H1 (cell line): Measurements from ENCODE around the gene CPNE4. TPM values are rescaled to one million over a fixed set of nuclear protein-coding genes. Genes with fewer than 3 reads are reported as not detected.

Source experiments
- CTCF ChIA-PET: fragments of 300-600 bp; sonication (Branson Sonifier 250); formaldehyde crosslinking; loops from one replicate; lab custom pipeline; 2021; ENCODE audit not compliant: partially characterized antibody; lab: Charles Lee
- POLR2A ChIA-PET: fragments of 300-600 bp; sonication (Branson Sonifier 250); formaldehyde crosslinking; loops from one replicate; lab custom pipeline; 2021; ENCODE audit warnings: inconsistent platforms; ENCODE audit not compliant: partially characterized antibody; lab: Charles Lee
- DNase-seq, 2 experiments: peaks; one replicate each; pipeline versions ENCODE4 v3.0.0 to v3.0.0-alpha.2; 2010 to 2022; ENCODE audit warnings: low spot score in 2 of 2, low read depth in 1 of 2, mixed read lengths in 1 of 2
- FAIRE-seq: peaks from 2 replicates; lab custom pipeline; 2011; peaks lifted over from hg19 to GRCh38; lab: Jason Lieb, UNC
- H2AFZ ChIP-seq: 2 replicates; pipeline ENCODE4 v1.8.1; 2012; ENCODE audit warnings: low read length, inconsistent platforms
- H2AK5ac ChIP-seq: 2 replicates; pipeline ENCODE4 v1.6.1; 2013; ENCODE audit warnings: low read depth, low read length
- H2BK120ac ChIP-seq: replicated peaks from 2 replicates; pipeline ENCODE3; 2013; ENCODE audit warnings: low read depth, low read length, inconsistent platforms
- H2BK12ac ChIP-seq: 2 replicates; pipeline ENCODE4 v1.6.1; 2013; ENCODE audit warnings: low read depth, low read length
- H2BK15ac ChIP-seq: 2 replicates; pipeline ENCODE4 v1.6.1; 2013; ENCODE audit warnings: low read length
- H2BK20ac ChIP-seq: 2 replicates; pipeline ENCODE4 v1.6.1; 2013; ENCODE audit warnings: low read length
- H2BK5ac ChIP-seq: 2 replicates; pipeline ENCODE4 v1.6.1; 2013; ENCODE audit warnings: low read depth, low read length
- H3K14ac ChIP-seq: 2 replicates; pipeline ENCODE4 v1.6.1; 2013; ENCODE audit warnings: inconsistent platforms; ENCODE audit not compliant: insufficient read length
- H3K18ac ChIP-seq: 2 replicates; pipeline ENCODE4 v1.6.1; 2013; ENCODE audit warnings: low read length; ENCODE audit errors: extremely low read depth
- H3K23ac ChIP-seq: 2 replicates; pipeline ENCODE4 v1.6.1; 2013; ENCODE audit warnings: inconsistent platforms; ENCODE audit not compliant: insufficient read length
- H3K23me2 ChIP-seq: 2 replicates; pipeline ENCODE4 v1.6.1; 2013; ENCODE audit warnings: low read depth, low read length
- H3K27ac ChIP-seq: 2 replicates; pipeline ENCODE4 v1.6.1; 2011; ENCODE audit warnings: low read depth, low read length, inconsistent platforms
- H3K27me3 ChIP-seq, 4 experiments: replicated peaks in 1 of 4; 1 replicate in 1 of 4; 2 replicates in 3 of 4; pipeline versions ENCODE4 v1.6.1 to v1.8.1; 2011 to 2013; ENCODE audit warnings: low read length in 3 of 4, mild to moderate bottlenecking in 3 of 4, inconsistent platforms in 2 of 4, mixed read lengths in 2 of 4, moderate library complexity in 1 of 4; ENCODE audit not compliant: control insufficient read depth in 3 of 4, insufficient read depth in 3 of 4; ENCODE audit errors: extremely low read depth in 1 of 4
- H3K36me3 ChIP-seq, 4 experiments: 2 replicates each; pipeline versions ENCODE4 v1.6.1 to v1.8.1; 2011 to 2013; ENCODE audit warnings: mild to moderate bottlenecking in 4 of 4, low read length in 3 of 4, moderate library complexity in 2 of 4, control low read depth in 1 of 4, inconsistent platforms in 1 of 4; ENCODE audit not compliant: insufficient read depth in 4 of 4, control insufficient read depth in 2 of 4
- H3K4ac ChIP-seq: replicated peaks from 2 replicates; pipeline ENCODE3; 2013; ENCODE audit warnings: low read length, low read depth, mixed read lengths, inconsistent platforms; ENCODE audit not compliant: insufficient read length
- H3K4me1 ChIP-seq, 4 experiments: replicated peaks in 1 of 4; 1 replicate in 1 of 4; 2 replicates in 3 of 4; pipeline versions ENCODE4 v1.6.1 to v1.8.1; 2011 to 2013; ENCODE audit warnings: low read length in 3 of 4, inconsistent platforms in 2 of 4, mixed read lengths in 1 of 4; ENCODE audit not compliant: insufficient read depth in 4 of 4, control insufficient read depth in 3 of 4
- H3K4me2 ChIP-seq, 2 experiments: 2 replicates each; pipeline versions ENCODE4 v1.6.1 to v1.8.1; 2011 to 2013; ENCODE audit warnings: low read depth in 2 of 2, low read length in 2 of 2, control low read depth in 1 of 2, inconsistent platforms in 1 of 2, mild to moderate bottlenecking in 1 of 2; ENCODE audit not compliant: insufficient read depth in 1 of 2
- H3K4me3 ChIP-seq, 4 experiments: fragments of 200-600, 300-600 bp in 1 of 4; sonication (generic), shearing (Covaris generic), sonication (Bioruptor Twin) in 1 of 4; 2 replicates each; pipeline versions ENCODE4 v1.5.1 to v1.8.1; 2011 to 2016; ENCODE audit warnings: low read length in 4 of 4, low read depth in 3 of 4, control low read depth in 2 of 4, inconsistent platforms in 2 of 4, mild to moderate bottlenecking in 2 of 4, mixed read lengths in 1 of 4, moderate library complexity in 1 of 4; ENCODE audit not compliant: insufficient read depth in 2 of 4; ENCODE audit errors: extremely low read depth in 1 of 4
- H3K56ac ChIP-seq: replicated peaks from 2 replicates; pipeline ENCODE3; 2013; ENCODE audit warnings: low read depth, mild to moderate bottlenecking, mixed read lengths, low read length, inconsistent platforms; ENCODE audit not compliant: insufficient read length
- H3K79me1 ChIP-seq: 2 replicates; pipeline ENCODE4 v1.6.1; 2013; ENCODE audit warnings: low read depth, low read length, control low read depth
- H3K79me2 ChIP-seq, 2 experiments: 2 replicates each; pipeline versions ENCODE4 v1.6.1 to v1.8.1; 2012 to 2013; ENCODE audit warnings: low read length in 2 of 2, mild to moderate bottlenecking in 2 of 2, inconsistent platforms in 1 of 2; ENCODE audit not compliant: insufficient read depth in 2 of 2, control insufficient read depth in 1 of 2
- H3K9ac ChIP-seq, 4 experiments: replicated peaks in 1 of 4; 1 replicate in 1 of 4; 2 replicates in 3 of 4; pipeline versions ENCODE4 v1.6.1 to v1.8.1; 2011 to 2013; ENCODE audit warnings: low read depth in 3 of 4, low read length in 3 of 4, control low read depth in 2 of 4, mild to moderate bottlenecking in 2 of 4, moderate library complexity in 2 of 4, inconsistent platforms in 1 of 4; ENCODE audit errors: extremely low read depth in 1 of 4
- H3K9me3 ChIP-seq, 2 experiments: 2 replicates each; pipeline versions ENCODE4 v1.6.1 to v1.8.1; 2012 to 2013; ENCODE audit warnings: mild to moderate bottlenecking in 2 of 2, moderate library complexity in 2 of 2, control low read depth in 1 of 2, inconsistent platforms in 1 of 2, low read depth in 1 of 2, low read length in 1 of 2, mixed read lengths in 1 of 2; ENCODE audit not compliant: insufficient read depth in 2 of 2
- H4K20me1 ChIP-seq, 2 experiments: replicated peaks in 1 of 2; 2 replicates each; pipeline versions ENCODE3 to v1.8.1; 2011 to 2013; ENCODE audit warnings: inconsistent platforms in 2 of 2, low read length in 2 of 2, mild to moderate bottlenecking in 1 of 2; ENCODE audit not compliant: insufficient read depth in 2 of 2, control insufficient read depth in 1 of 2
- H4K5ac ChIP-seq: 2 replicates; pipeline ENCODE4 v1.6.1; 2013; ENCODE audit warnings: low read length, low read depth, mixed read lengths, inconsistent platforms; ENCODE audit not compliant: insufficient read length
- H4K8ac ChIP-seq: 2 replicates; pipeline ENCODE4 v1.8.0; 2013; ENCODE audit warnings: mild to moderate bottlenecking, moderate library complexity, low read length, inconsistent platforms; ENCODE audit not compliant: insufficient read depth; ENCODE audit errors: extremely low read depth
- H4K91ac ChIP-seq: replicated peaks from 2 replicates; pipeline ENCODE3; 2013; ENCODE audit warnings: low read length, mixed read lengths, inconsistent platforms; ENCODE audit not compliant: insufficient read length
- BCL11A ChIP-seq, 2 experiments: IDR thresholded peaks; one replicate each; pipeline ENCODE4 v1.6.1; 2011; ENCODE audit warnings: low read depth in 2 of 2, low read length in 2 of 2, mild to moderate bottlenecking in 2 of 2
- CBX5 ChIP-seq: fragments of 300-800, 300-1000 bp; sonication (generic); IDR thresholded peaks from 2 replicates; pipeline ENCODE4 v1.7.1; 2016; ENCODE audit warnings: antibody characterized with exemption, low read length, low read depth
- JUN ChIP-seq: IDR thresholded peaks from 2 replicates; pipeline ENCODE4 v1.6.1; 2011; ENCODE audit warnings: low read depth, mild to moderate bottlenecking, improper control_type of control experiment, low read length
- KDM1A ChIP-seq: fragments of 200-600, 300-600 bp; sonication (generic); IDR thresholded peaks from 2 replicates; pipeline ENCODE4 v1.7.1; 2016; ENCODE audit warnings: mild to moderate bottlenecking, low read length, borderline replicate concordance
- RAD21 ChIP-seq, 2 experiments: IDR thresholded peaks in 1 of 2; conservative IDR thresholded peaks in 1 of 2; 2 replicates each; pipeline ENCODE4 v1.6.1; 2011; ENCODE audit warnings: low read depth in 2 of 2, low read length in 2 of 2, improper control_type of control experiment in 1 of 2, inconsistent platforms in 1 of 2, mild to moderate bottlenecking in 1 of 2, moderate library complexity in 1 of 2
- RXRA ChIP-seq: IDR thresholded peaks from 2 replicates; pipeline ENCODE4 v1.6.1; 2011; ENCODE audit warnings: low read depth, mild to moderate bottlenecking, low read length, moderate library complexity; ENCODE audit not compliant: insufficient read depth
- SIN3A ChIP-seq, 2 experiments: IDR thresholded peaks in 1 of 2; conservative IDR thresholded peaks in 1 of 2; 2 replicates each; pipeline ENCODE4 v1.6.1; 2011 to 2012; ENCODE audit warnings: low read length in 2 of 2, improper control_type of control experiment in 1 of 2, low read depth in 1 of 2, mild to moderate bottlenecking in 1 of 2
- SP1 ChIP-seq: IDR thresholded peaks from 2 replicates; pipeline ENCODE4 v1.6.1; 2011; ENCODE audit warnings: low read depth, low read length
- TCF12 ChIP-seq: IDR thresholded peaks from 2 replicates; pipeline ENCODE4 v1.6.1; 2011; ENCODE audit warnings: low read depth, mild to moderate bottlenecking, low read length
- WGBS, 2 experiments: shearing (Covaris generic) in 1 of 2; methylation state at CpG; one replicate each; pipeline versions ENCODE4 v1.1.6 to v1.1.7; 2013 to 2015; ENCODE audit warnings: low lambda C conversion rate in 2 of 2, mixed read lengths in 2 of 2, inconsistent platforms in 1 of 2, low coverage in 1 of 2, missing lambda C conversion rate in 1 of 2; ENCODE audit not compliant: insufficient replicate concordance in 2 of 2, insufficient coverage in 1 of 2, insufficient read length in 1 of 2; ENCODE audit errors: extremely low coverage in 1 of 2, missing lambda C conversion rate in 1 of 2; 5-methylcytosine and 5-hydroxymethylcytosine counted together
- polyA plus RNA-seq, 7 experiments: library from polyadenylated mRNA; depleted of rRNA in 3 of 7; stranded (reverse) in 5 of 7; unstranded in 2 of 7; fragments of >200 nt in 5 of 7; fragments of 200-250 nt in 2 of 7; gene quantifications; 1 replicate in 5 of 7; 2 replicates in 1 of 7; 4 replicates in 1 of 7; pipeline versions ENCODE4 v1.2.1 to v1.2.3, GENCODE V29; 2011 to 2013; ENCODE audit warnings: missing spikeins in 2 of 7, mixed read lengths in 2 of 7
- total RNA-seq: library from RNA; stranded (reverse); fragmentation: NEBNext Ultra II Directional; extraction: Animal tissue kit (Norgen Biotek cat#: 25700); gene quantifications from 2 replicates; pipeline ENCODE4 v1.2.1, GENCODE V29; 2021
- TF ChIP-seq, protein P1 (sequence below): IDR thresholded peaks from 2 replicates; pipeline ENCODE4 v1.6.1; 2012; ENCODE audit warnings: low read length, inconsistent platforms
- TF ChIP-seq, protein P2 (sequence below): IDR thresholded peaks from 2 replicates; pipeline ENCODE4 v1.6.1; 2011; ENCODE audit warnings: low read depth, mild to moderate bottlenecking, low read length; ENCODE audit not compliant: insufficient read depth

CPNE4 gene
- total and polyA plus RNA-seq, 2 of the 8 experiments (the other 6 are each of a cell fraction or from before 2014, with no cell fraction given): 0.82 to 3.8 TPM

DNA sequence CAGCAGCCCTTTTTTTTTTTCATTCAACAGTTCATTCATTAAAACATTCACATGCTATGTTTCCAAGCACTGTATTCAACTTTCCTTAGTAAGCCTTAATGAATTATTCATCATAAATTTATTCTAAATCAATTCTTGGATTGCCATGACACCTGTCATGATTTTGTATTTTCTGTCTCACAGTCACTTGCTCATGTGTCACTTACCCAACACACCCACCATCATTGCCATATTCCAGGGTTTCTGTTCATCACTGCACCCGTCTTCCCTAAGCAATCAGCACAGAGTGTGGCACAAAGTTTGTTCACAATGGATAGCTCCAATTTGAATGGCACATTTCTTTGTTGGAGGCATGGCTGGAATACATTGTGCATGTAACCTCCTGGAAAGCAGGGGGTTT, 27.2 kb downstream of the CPNE4 start:
- H2BK12ac ChIP-seq: no peak overlapping the region
- H2AFZ ChIP-seq: no peak overlapping the region
- no peak overlapping the region for H3K56ac ChIP-seq
- no peak overlapping the region for H2BK15ac ChIP-seq
- DNase-seq: no peak
- H3K4me1 ChIP-seq: peaks cover 0 to 7% (median 2%) of the 10 kb centered on the region in 4 experiments; a peak in 4 of 7 replicates
- WGBS, 2 experiments: 0% methylated on average over 1 of the region's 1 CpG; no CpG with 5 or more reads in 1 of the 2 experiments
- no peak overlapping the region for H4K5ac ChIP-seq
- H3K27ac ChIP-seq: no peak overlapping the region
- H4K8ac ChIP-seq: no peak overlapping the region
- no peak overlapping the region for H3K14ac ChIP-seq
- H3K79me2 ChIP-seq: no peaks in the 10 kb centered on the region
- no peak overlapping the region for H3K23ac ChIP-seq
- H2BK5ac ChIP-seq: no peak overlapping the region
- H3K27me3 ChIP-seq: no peaks in the 10 kb centered on the region
- no peak overlapping the region for H3K4ac ChIP-seq
- H3K9me3 ChIP-seq: no peaks in the 10 kb centered on the region
- H3K4me2 ChIP-seq: no peak overlapping the region
- H3K23me2 ChIP-seq: no peaks in the 10 kb centered on the region; the same call in 1 of the 2 replicates
- H3K9ac ChIP-seq: no peak overlapping the region
- H4K20me1 ChIP-seq: no peaks in the 10 kb centered on the region
- TF ChIP-seq SIN3A (conservative IDR thresholded peaks at IDR 0.05 in 1 of 2, IDR thresholded peaks at IDR 0.05 in 1 of 2; ENCODE audit: low read depth in 1 of 2, low read length in 2 of 2): no peak
- no peak for TF ChIP-seq BCL11A (IDR thresholded peaks at IDR 0.05; ENCODE audit: low read depth in 2 of 2, low read length in 2 of 2)
- TF ChIP-seq, protein P1, sequence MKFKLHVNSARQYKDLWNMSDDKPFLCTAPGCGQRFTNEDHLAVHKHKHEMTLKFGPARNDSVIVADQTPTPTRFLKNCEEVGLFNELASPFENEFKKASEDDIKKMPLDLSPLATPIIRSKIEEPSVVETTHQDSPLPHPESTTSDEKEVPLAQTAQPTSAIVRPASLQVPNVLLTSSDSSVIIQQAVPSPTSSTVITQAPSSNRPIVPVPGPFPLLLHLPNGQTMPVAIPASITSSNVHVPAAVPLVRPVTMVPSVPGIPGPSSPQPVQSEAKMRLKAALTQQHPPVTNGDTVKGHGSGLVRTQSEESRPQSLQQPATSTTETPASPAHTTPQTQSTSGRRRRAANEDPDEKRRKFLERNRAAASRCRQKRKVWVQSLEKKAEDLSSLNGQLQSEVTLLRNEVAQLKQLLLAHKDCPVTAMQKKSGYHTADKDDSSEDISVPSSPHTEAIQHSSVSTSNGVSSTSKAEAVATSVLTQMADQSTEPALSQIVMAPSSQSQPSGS: no peak
- no peak for TF ChIP-seq RAD21 (IDR thresholded peaks at IDR 0.05 in 1 of 2, conservative IDR thresholded peaks at IDR 0.05 in 1 of 2; ENCODE audit: low read depth in 2 of 2, low read length in 2 of 2)
- TF ChIP-seq SP1: no peak
- TF ChIP-seq, protein P2, sequence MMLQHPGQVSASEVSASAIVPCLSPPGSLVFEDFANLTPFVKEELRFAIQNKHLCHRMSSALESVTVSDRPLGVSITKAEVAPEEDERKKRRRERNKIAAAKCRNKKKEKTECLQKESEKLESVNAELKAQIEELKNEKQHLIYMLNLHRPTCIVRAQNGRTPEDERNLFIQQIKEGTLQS: no peak
- no peak for TF ChIP-seq CBX5
- TF ChIP-seq KDM1A: no peak
- no peak for TF ChIP-seq RXRA
- TF ChIP-seq TCF12: no peak
- TF ChIP-seq JUN: no peak
- TF ChIP-seq, all 59 proteins: peak for 0
- no peak for FAIRE-seq
- no peaks in the 10 kb centered on the region for H3K79me1 ChIP-seq
- no peak overlapping the region for H2BK120ac ChIP-seq
- ChIA-PET CTCF (interaction anchor here (0.8 to 7.7 kb wide), 16 partner anchors 9 to 515 kb away, joined by 3 to 83 read pairs (median 4); no protein-coding TSS in a partner anchor), POLR2A (no interaction called here)
- H3K4me3 ChIP-seq: no peak overlapping the region
- no peak overlapping the region for H2AK5ac ChIP-seq
- no peaks in the 10 kb centered on the region for H3K36me3 ChIP-seq
- H4K91ac ChIP-seq: no peak overlapping the region
- H2BK20ac ChIP-seq: no peak overlapping the region
- H3K18ac ChIP-seq: no peak overlapping the region
